Measurements from ENCODE around the gene MTURN.

The MTURN gene

GRCh38 chr7:30162622-30163124 is 27.9 kb downstream of the MTURN start:
- no peak for TF ChIP-seq REST (IDR thresholded peaks at IDR 0.05; ENCODE audit: low read depth)
- TF ChIP-seq YY1 (IDR thresholded peaks at IDR 0.05; ENCODE audit: low read depth): no peak
- no peak for TF ChIP-seq MAX (IDR thresholded peaks at IDR 0.05)
- TF ChIP-seq EGR1 (IDR thresholded peaks at IDR 0.05): no peak
- no peak for TF ChIP-seq TCF12 (IDR thresholded peaks at IDR 0.05; ENCODE audit: low read depth)
- TF ChIP-seq TAF1 (IDR thresholded peaks at IDR 0.05; ENCODE audit: low read depth): no peak
- TF ChIP-seq CREB1 (IDR thresholded peaks at IDR 0.05; ENCODE audit: low read depth): no peak

- TF ChIP-seq CREB1 (IDR thresholded peaks at IDR 0.05; ENCODE audit: low read depth) (no peak), USF1 (IDR thresholded peaks at IDR 0.05) (no peak), EP300 (IDR thresholded peaks at IDR 0.05; ENCODE audit: borderline replicate concordance) (no peak), TCF12 (IDR thresholded peaks at IDR 0.05; ENCODE audit: low read depth) (no peak), CEBPB (IDR thresholded peaks at IDR 0.05) (no peak), REST (IDR thresholded peaks at IDR 0.05; ENCODE audit: low read depth) (no peak), FOXM1 (IDR thresholded peaks at IDR 0.05; ENCODE audit: borderline replicate concordance, low read depth) (no peak), YY1 (IDR thresholded peaks at IDR 0.05; ENCODE audit: low read depth) (no peak), TEAD4 (IDR thresholded peaks at IDR 0.05) (no peak), ZBTB7A (IDR thresholded peaks at IDR 0.05; ENCODE audit: low read depth) (no peak)
Measured at GRCh38 chr7:30163231-30163894, 28.6 kb downstream of the MTURN start.

- TF ChIP-seq EGR1 (IDR thresholded peaks at IDR 0.05): no peak
- TF ChIP-seq TAF1 (IDR thresholded peaks at IDR 0.05; ENCODE audit: low read depth): no peak
- no peak for TF ChIP-seq NFIC (IDR thresholded peaks at IDR 0.05)
- no peak for TF ChIP-seq ZBTB7A (IDR thresholded peaks at IDR 0.05; ENCODE audit: low read depth)
- no peak for TF ChIP-seq REST (IDR thresholded peaks at IDR 0.05; ENCODE audit: low read depth)
- no peak for TF ChIP-seq CEBPB (IDR thresholded peaks at IDR 0.05)
- no peak for TF ChIP-seq FOXM1 (IDR thresholded peaks at IDR 0.05; ENCODE audit: borderline replicate concordance, low read depth)
- TF ChIP-seq RAD21 (IDR thresholded peaks at IDR 0.05; ENCODE audit: low read depth): peak; percentile 81
- TF ChIP-seq MAX (IDR thresholded peaks at IDR 0.05): 0 out of 2 replicates have a peak, but pooled peaks have one; percentile 24
- TF ChIP-seq TCF12 (IDR thresholded peaks at IDR 0.05; ENCODE audit: low read depth): no peak
- TF ChIP-seq YY1 (IDR thresholded peaks at IDR 0.05; ENCODE audit: low read depth): no peak
Measured at GRCh38 chr7:30164567-30164966, 29.8 kb downstream of the MTURN start.

GRCh38 chr7:30165590-30165989 is 30.8 kb downstream of the MTURN start:
- no peak for TF ChIP-seq EP300 (IDR thresholded peaks at IDR 0.05; ENCODE audit: borderline replicate concordance)
- TF ChIP-seq TAF1 (IDR thresholded peaks at IDR 0.05; ENCODE audit: low read depth): no peak
- TF ChIP-seq ZBTB7A (IDR thresholded peaks at IDR 0.05; ENCODE audit: low read depth): no peak
- no peak for TF ChIP-seq RAD21 (IDR thresholded peaks at IDR 0.05; ENCODE audit: low read depth)
- no peak for TF ChIP-seq REST (IDR thresholded peaks at IDR 0.05; ENCODE audit: low read depth)
- no peak for TF ChIP-seq EGR1 (IDR thresholded peaks at IDR 0.05)
- no peak for TF ChIP-seq FOXM1 (IDR thresholded peaks at IDR 0.05; ENCODE audit: borderline replicate concordance, low read depth)
- no peak for TF ChIP-seq CEBPB (IDR thresholded peaks at IDR 0.05)
- TF ChIP-seq YY1 (IDR thresholded peaks at IDR 0.05; ENCODE audit: low read depth): no peak
- TF ChIP-seq CREB1 (IDR thresholded peaks at IDR 0.05; ENCODE audit: low read depth): no peak
- TF ChIP-seq TEAD4 (IDR thresholded peaks at IDR 0.05): no peak
- TF ChIP-seq MAX (IDR thresholded peaks at IDR 0.05): no peak
- TF ChIP-seq USF1 (IDR thresholded peaks at IDR 0.05): no peak
- no peak for TF ChIP-seq TCF12 (IDR thresholded peaks at IDR 0.05; ENCODE audit: low read depth)

All from Ishikawa (cell line).